GM19193 (cell line): ENCODE results near the gene ZFHX2.

Experiments used
- POLR2A ChIP-seq: IDR thresholded peaks from 4 replicates; pipeline ENCODE4 v1.6.1; 2011; ENCODE audit not compliant: insufficient read depth, insufficient read length; ENCODE audit errors: extremely low read depth

Gene ZFHX2

GRCh38 chr14:23523229-23524016, 28.1 kb downstream of the ZFHX2 start:
- no peak for TF ChIP-seq POLR2A

GRCh38 chr14:23522643-23523198, 28.8 kb downstream of the ZFHX2 start:
- no peak for TF ChIP-seq POLR2A

- TF ChIP-seq POLR2A: no peak
Observed at GRCh38 chr14:23521785-23522640, 29.6 kb downstream of the ZFHX2 start.

- no peak for TF ChIP-seq POLR2A
Observed at GRCh38 chr14:23520899-23521533, 30.5 kb downstream of the ZFHX2 start.

- no peak for TF ChIP-seq POLR2A
Observed at GRCh38 chr14:23518709-23519108, 32.9 kb downstream of the ZFHX2 start.

GRCh38 chr14:23517650-23518326, 33.8 kb downstream of the ZFHX2 start:
- TF ChIP-seq POLR2A: no peak

GRCh38 chr14:23514644-23514957, 37.0 kb downstream of the ZFHX2 start:
- TF ChIP-seq POLR2A: no peak

GRCh38 chr14:23513818-23514643, 37.5 kb downstream of the ZFHX2 start:
- no peak for TF ChIP-seq POLR2A

- no peak for TF ChIP-seq POLR2A
Observed at GRCh38 chr14:23513005-23513817, 38.4 kb downstream of the ZFHX2 start.

- no peak for TF ChIP-seq POLR2A
Observed at GRCh38 chr14:23512156-23512555, 39.4 kb downstream of the ZFHX2 start.

- no peak for TF ChIP-seq POLR2A
Observed at GRCh38 chr14:23494223-23494622, 57.3 kb downstream of the ZFHX2 start.

- TF ChIP-seq POLR2A: no peak
Observed at GRCh38 chr14:23492618-23493272, 58.8 kb downstream of the ZFHX2 start.

- TF ChIP-seq POLR2A: no peak
Observed at GRCh38 chr14:23487216-23487615, 64.3 kb downstream of the ZFHX2 start.
